ENCODE results near the gene TNRC18. TPM values are rescaled to one million over a fixed set of nuclear protein-coding genes. Genes with fewer than 3 reads are reported as not detected.
"Not testable (repeated sequence)": the region's sequence is repeated elsewhere in the genome, so short reads cannot be mapped to it uniquely, and the experiment has no call there.

Gene TNRC18
- polyA plus RNA-seq, 3 donors: 0.64 to 49.9 (median 0.70) TPM

GRCh38 chr7:5287802-5288201 lies 135.8 kb downstream of the TNRC18 start:
- Histone ChIP-seq H3K9me3 (replicated peaks in 1 of 2; ENCODE audit: control insufficient read depth in 1 of 2, insufficient read depth in 1 of 2, low read length in 2 of 2) (no peaks in the 10 kb centered on the region), H3K9ac (ENCODE audit: insufficient read depth, low read length, poor library complexity, severe bottlenecking) (no peak overlapping the region), H2AFZ (ENCODE audit: insufficient read depth, low read depth, low read length, poor library complexity, severe bottlenecking) (no peak overlapping the region), H3K4me3 (replicated peaks in 1 of 3; ENCODE audit: low read depth in 2 of 3, low read length in 3 of 3) (no peak overlapping the region), H3K4me2 (replicated peaks; ENCODE audit: extremely low read depth, low read length, poor library complexity, severe bottlenecking) (no peak overlapping the region), H3K36me3 (replicated peaks in 1 of 2; ENCODE audit: control insufficient read depth in 1 of 2, insufficient read depth in 2 of 2, low read length in 2 of 2) (no peaks in the 10 kb centered on the region), H4K20me1 (ENCODE audit: insufficient read depth, low read length) (no peaks in the 10 kb centered on the region), H3K79me2 (ENCODE audit: insufficient read depth, low read length) (no peaks in the 10 kb centered on the region), H3K27me3 (ENCODE audit: control insufficient read depth in 2 of 2, insufficient read depth in 2 of 2, low read length in 2 of 2) (peaks cover 7 to 16% of the 10 kb centered on the region in 2 donors), H3K4me1 (ENCODE audit: control insufficient read depth in 1 of 2, insufficient read depth in 2 of 2, low read length in 2 of 2) (peaks cover 5 to 6% of the 10 kb centered on the region in 2 donors), H3K27ac (ENCODE audit: low read depth in 1 of 2, low read length in 2 of 2) (no peak overlapping the region)
- no peak overlapping the region for H3K27ac Mint-ChIP-seq
- no peak for DNase-seq
- peaks cover 0 to 3% of the 10 kb centered on the region in 2 donors for H3K36me3 Mint-ChIP-seq
- no peaks in the 10 kb centered on the region for H3K4me1 Mint-ChIP-seq
- H3K9me3 Mint-ChIP-seq: peaks cover 0 to 4% (median 0%) of the 10 kb centered on the region in 7 donors
- TF ChIP-seq CTCF (IDR thresholded peaks at IDR 0.05): no peak
- peaks cover 11 to 27% (median 21%) of the 10 kb centered on the region in 3 donors for H3K27me3 Mint-ChIP-seq (ENCODE audit: low read depth in 3 of 3)
- WGBS (ENCODE audit: insufficient coverage): 93% methylated on average over 18 of the region's 19 CpGs
- H3K4me3 Mint-ChIP-seq: no peak overlapping the region
- intact Hi-C loops (cut with micrococcal nuclease): no loop called here

DNA sequence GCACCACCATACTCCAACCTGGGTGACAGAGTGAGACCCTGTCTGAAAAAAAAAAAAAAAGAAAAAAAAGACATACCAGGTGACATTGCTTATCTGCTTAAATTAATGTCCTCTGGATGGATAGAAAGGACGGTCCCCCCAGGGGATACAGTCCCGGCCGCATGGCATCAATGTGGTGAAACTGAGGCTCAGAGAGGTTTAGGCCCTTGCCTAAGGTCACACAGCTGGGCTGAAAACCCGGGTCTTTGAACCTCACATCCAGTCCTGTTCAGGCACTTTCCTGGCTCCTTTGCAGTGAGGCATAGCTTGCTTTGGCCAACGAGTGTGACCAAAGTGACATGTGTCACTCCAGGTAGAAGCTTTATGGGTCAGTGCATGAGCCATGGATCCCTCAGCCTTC lies 136.3 kb downstream of the TNRC18 start:
- H3K27ac ChIP-seq (ENCODE audit: low read depth in 1 of 2, low read length in 2 of 2); H3K4me3 Mint-ChIP-seq; H4K20me1 ChIP-seq (ENCODE audit: insufficient read depth, low read length); H3K9me3 Mint-ChIP-seq; H3K36me3 Mint-ChIP-seq; H3K9ac ChIP-seq (ENCODE audit: insufficient read depth, low read length, poor library complexity, severe bottlenecking); H3K4me1 Mint-ChIP-seq; H3K4me3 ChIP-seq (replicated peaks in 1 of 3; ENCODE audit: low read depth in 2 of 3, low read length in 3 of 3); H3K79me2 ChIP-seq (ENCODE audit: insufficient read depth, low read length); H3K4me1 ChIP-seq (ENCODE audit: control insufficient read depth in 1 of 2, insufficient read depth in 2 of 2, low read length in 2 of 2); DNase-seq; H3K4me2 ChIP-seq (replicated peaks; ENCODE audit: extremely low read depth, low read length, poor library complexity, severe bottlenecking); intact Hi-C loops (cut with micrococcal nuclease); H2AFZ ChIP-seq (ENCODE audit: insufficient read depth, low read depth, low read length, poor library complexity, severe bottlenecking); H3K9me3 ChIP-seq (replicated peaks in 1 of 2; ENCODE audit: control insufficient read depth in 1 of 2, insufficient read depth in 1 of 2, low read length in 2 of 2); H3K36me3 ChIP-seq (replicated peaks in 1 of 2; ENCODE audit: control insufficient read depth in 1 of 2, insufficient read depth in 2 of 2, low read length in 2 of 2); H3K27ac Mint-ChIP-seq: not testable (repeated sequence)
- peaks cover 7 to 16% of the 10 kb centered on the region in 2 donors for H3K27me3 ChIP-seq (ENCODE audit: control insufficient read depth in 2 of 2, insufficient read depth in 2 of 2, low read length in 2 of 2)
- H3K27me3 Mint-ChIP-seq (ENCODE audit: low read depth in 3 of 3): peaks cover 11 to 29% (median 22%) of the 10 kb centered on the region in 3 donors
- WGBS (ENCODE audit: insufficient coverage): no CpG with 5 or more reads among the region's 5 CpGs

Measured in CD14-positive monocyte (primary cell).